ENCODE data around the gene COL4A1. TPM values are rescaled to one million over a fixed set of nuclear protein-coding genes. Genes with fewer than 3 reads are reported as not detected.

COL4A1 gene
- total and polyA plus RNA-seq, 4 donors, result 73.3 to 910 (median 472) TPM

- 3 to 4% methylated on average over 1 of the region's 1 CpG for WGBS, 2 donors
- intact Hi-C loops (cut with DNase I), result loop anchor here in 1 of 2 donors (5.0 kb wide), 1 partner anchor 68 kb away; the partner anchor contains the start of genes COL4A1 and COL4A2
Observed at GRCh38 chr13:110238818-110239195, 68.2 kb downstream of the COL4A1 start.

DNA sequence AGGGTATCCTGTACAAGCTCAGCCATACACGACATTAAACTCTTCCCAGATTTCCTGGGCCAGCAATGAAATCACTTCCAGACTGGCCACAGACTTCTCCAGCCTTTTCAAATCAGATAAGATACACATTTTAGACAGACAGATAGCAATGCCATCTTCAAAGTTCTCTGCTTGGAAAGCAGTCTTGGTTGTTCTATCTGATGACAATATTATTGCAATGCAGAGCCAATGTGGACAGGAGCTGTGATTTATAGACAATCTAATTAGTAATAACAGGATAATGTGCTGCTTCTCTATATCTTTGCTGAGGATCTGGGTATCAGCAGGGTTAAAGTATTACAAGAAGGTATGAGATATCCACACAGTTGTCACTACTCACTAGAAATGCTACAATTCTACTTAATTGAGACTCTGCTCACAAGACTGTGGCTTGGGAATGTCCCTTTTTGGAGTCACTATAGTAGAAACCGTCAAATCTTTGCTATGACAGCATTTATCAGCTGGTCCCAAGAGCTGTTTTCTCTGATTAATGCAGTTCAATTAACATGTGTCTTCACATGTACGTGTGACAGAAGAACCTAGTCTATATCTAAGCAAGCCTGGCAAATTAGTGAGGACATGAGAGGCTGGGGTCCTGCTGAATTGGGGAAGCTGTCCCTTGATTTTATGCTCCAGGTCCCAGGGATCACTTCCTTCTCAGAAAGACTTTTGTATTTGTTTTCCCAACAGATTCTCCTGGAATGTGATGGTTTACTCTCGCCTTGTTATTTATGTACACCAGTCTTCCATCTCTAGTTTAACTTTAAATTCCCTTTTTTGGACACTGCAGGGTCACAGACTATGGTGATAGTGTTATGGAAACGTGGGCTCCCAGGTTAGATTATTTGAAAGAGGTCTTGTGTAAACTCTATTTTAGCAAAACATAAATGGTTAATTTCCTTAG is 68.8 kb downstream of the COL4A1 start:
- Histone ChIP-seq H3K27me3 (ENCODE audit: control insufficient read depth in 1 of 2, insufficient read depth in 2 of 2, low read length in 1 of 2) (no peaks in the 10 kb centered on the region), H3K4me1 (ENCODE audit: control insufficient read depth in 1 of 2, insufficient read depth in 2 of 2, low read length in 2 of 2) (peaks cover 4 to 5% of the 10 kb centered on the region in 2 donors), H3K4me3 (ENCODE audit: low read length in 2 of 2) (no peak overlapping the region), H3K9me3 (ENCODE audit: control insufficient read depth, low read length) (no peaks in the 10 kb centered on the region), H3K27ac (ENCODE audit: low read depth in 1 of 2, low read length in 2 of 2) (peak overlapping the region; percentile 61 to 88), H3K36me3 (ENCODE audit: control insufficient read depth in 1 of 2, insufficient read depth in 2 of 2, low read length in 1 of 2) (no peaks in the 10 kb centered on the region)
- DNase-seq, result no peak
- no peak for ATAC-seq (ENCODE audit: low FRiP score)
- 17 to 18% methylated on average over 5 of the region's 5 CpGs for WGBS, 2 donors
- intact Hi-C loops (cut with DNase I), result loop anchor here in 1 of 2 donors (5.0 kb wide), 1 partner anchor 69 kb away; the partner anchor contains the start of genes COL4A1 and COL4A2

More at GRCh38 chr13:110238818-110239195, 68.2 kb downstream of the COL4A1 start:
- DNase-seq (no peak), ATAC-seq (ENCODE audit: low FRiP score) (no peak)
- Histone ChIP-seq H3K36me3 (ENCODE audit: control insufficient read depth in 1 of 2, insufficient read depth in 2 of 2, low read length in 1 of 2) (no peaks in the 10 kb centered on the region), H3K4me3 (ENCODE audit: low read length in 2 of 2) (no peak overlapping the region), H3K27me3 (ENCODE audit: control insufficient read depth in 1 of 2, insufficient read depth in 2 of 2, low read length in 1 of 2) (no peaks in the 10 kb centered on the region), H3K27ac (ENCODE audit: low read depth in 1 of 2, low read length in 2 of 2) (peak overlapping the region; percentile 37 to 88), H3K4me1 (ENCODE audit: control insufficient read depth in 1 of 2, insufficient read depth in 2 of 2, low read length in 2 of 2) (peaks cover 3 to 4% of the 10 kb centered on the region in 2 donors), H3K9me3 (ENCODE audit: control insufficient read depth, low read length) (no peaks in the 10 kb centered on the region)

- H3K9me3 ChIP-seq (ENCODE audit: control insufficient read depth, low read length), result no peaks in the 10 kb centered on the region
- ATAC-seq (ENCODE audit: low FRiP score), result peak; percentile 47
- DNase-seq, result peak in 1 of 2 donors; percentile 77
- 2 to 5% methylated on average over 11 of the region's 11 CpGs for WGBS, 2 donors
- intact Hi-C loops (cut with DNase I), result loop anchor here in 1 of 2 donors (5.0 kb wide), 1 partner anchor 70 kb away; the partner anchor contains the start of genes COL4A1 and COL4A2
- peaks cover 4 to 5% of the 10 kb centered on the region in 2 donors for H3K4me1 ChIP-seq (ENCODE audit: control insufficient read depth in 1 of 2, insufficient read depth in 2 of 2, low read length in 2 of 2)
- peak overlapping the region; percentile 61 to 88 for H3K27ac ChIP-seq (ENCODE audit: low read depth in 1 of 2, low read length in 2 of 2)
- no peaks in the 10 kb centered on the region for H3K36me3 ChIP-seq (ENCODE audit: control insufficient read depth in 1 of 2, insufficient read depth in 2 of 2, low read length in 1 of 2)
- H3K27me3 ChIP-seq (ENCODE audit: control insufficient read depth in 1 of 2, insufficient read depth in 2 of 2, low read length in 1 of 2), result no peaks in the 10 kb centered on the region
- no peak overlapping the region for H3K4me3 ChIP-seq (ENCODE audit: low read length in 2 of 2)
Observed at GRCh38 chr13:110236831-110237261, 70.1 kb downstream of the COL4A1 start.

GRCh38 chr13:110236431-110236830 is 70.5 kb downstream of the COL4A1 start:
- Histone ChIP-seq H3K4me3 (ENCODE audit: low read length in 2 of 2) (no peak overlapping the region), H3K36me3 (ENCODE audit: control insufficient read depth in 1 of 2, insufficient read depth in 2 of 2, low read length in 1 of 2) (no peaks in the 10 kb centered on the region), H3K4me1 (ENCODE audit: control insufficient read depth in 1 of 2, insufficient read depth in 2 of 2, low read length in 2 of 2) (peaks cover 4 to 5% of the 10 kb centered on the region in 2 donors), H3K27me3 (ENCODE audit: control insufficient read depth in 1 of 2, insufficient read depth in 2 of 2, low read length in 1 of 2) (no peaks in the 10 kb centered on the region), H3K27ac (ENCODE audit: low read depth in 1 of 2, low read length in 2 of 2) (peak overlapping the region; percentile 14 to 61), H3K9me3 (ENCODE audit: control insufficient read depth, low read length) (no peaks in the 10 kb centered on the region)
- intact Hi-C loops (cut with DNase I), result loop anchor here in 1 of 2 donors (5.0 kb wide), 1 partner anchor 71 kb away; the partner anchor contains the start of genes COL4A1 and COL4A2
- no peak for ATAC-seq (ENCODE audit: low FRiP score)
- DNase-seq, result no peak
- 62 to 72% methylated on average over 10 of the region's 10 CpGs for WGBS, 2 donors

GRCh38 chr13:110234532-110234931 is 72.4 kb downstream of the COL4A1 start:
- no peak overlapping the region for H3K4me3 ChIP-seq (ENCODE audit: low read length in 2 of 2)
- H3K4me1 ChIP-seq (ENCODE audit: control insufficient read depth in 1 of 2, insufficient read depth in 2 of 2, low read length in 2 of 2), result peaks cover 4 to 5% of the 10 kb centered on the region in 2 donors
- H3K27me3 ChIP-seq (ENCODE audit: control insufficient read depth in 1 of 2, insufficient read depth in 2 of 2, low read length in 1 of 2), result no peaks in the 10 kb centered on the region
- WGBS, 2 donors, result 91 to 92% methylated on average over 7 of the region's 7 CpGs
- H3K27ac ChIP-seq (ENCODE audit: low read depth in 1 of 2, low read length in 2 of 2), result no peak overlapping the region
- H3K9me3 ChIP-seq (ENCODE audit: control insufficient read depth, low read length), result no peaks in the 10 kb centered on the region
- no peaks in the 10 kb centered on the region for H3K36me3 ChIP-seq (ENCODE audit: control insufficient read depth in 1 of 2, insufficient read depth in 2 of 2, low read length in 1 of 2)
- DNase-seq, result no peak
- intact Hi-C loops (cut with DNase I), result loop anchor here in 1 of 2 donors (5.0 kb wide), 1 partner anchor 68 kb away; no protein-coding TSS in a partner anchor
- ATAC-seq (ENCODE audit: low FRiP score), result no peak

DNA sequence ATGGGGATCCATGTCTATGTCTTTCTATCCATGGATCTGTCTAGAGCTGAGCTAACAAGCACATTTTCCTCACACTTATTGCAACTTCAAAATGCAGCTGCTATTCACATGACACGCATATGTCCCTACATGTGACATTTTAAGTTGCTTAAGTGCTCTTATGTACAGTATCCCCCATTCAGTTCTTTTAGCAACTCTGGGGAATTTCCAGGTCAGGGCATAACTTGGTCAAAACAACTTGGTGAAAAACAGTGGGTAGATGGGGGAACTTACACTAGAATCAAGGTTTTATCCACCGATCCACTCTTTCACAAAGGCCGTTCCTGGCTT is 73.0 kb downstream of the COL4A1 start:
- DNase-seq (no peak), ATAC-seq (ENCODE audit: low FRiP score) (no peak)
- H3K4me1 ChIP-seq (ENCODE audit: control insufficient read depth in 1 of 2, insufficient read depth in 2 of 2, low read length in 2 of 2), result peaks cover 4 to 5% of the 10 kb centered on the region in 2 donors
- no peaks in the 10 kb centered on the region for H3K36me3 ChIP-seq (ENCODE audit: control insufficient read depth in 1 of 2, insufficient read depth in 2 of 2, low read length in 1 of 2)
- no peaks in the 10 kb centered on the region for H3K9me3 ChIP-seq (ENCODE audit: control insufficient read depth, low read length)
- H3K27me3 ChIP-seq (ENCODE audit: control insufficient read depth in 1 of 2, insufficient read depth in 2 of 2, low read length in 1 of 2), result no peaks in the 10 kb centered on the region
- intact Hi-C loops (cut with DNase I), result loop anchor here in 1 of 2 donors (5.0 kb wide), 1 partner anchor 68 kb away; no protein-coding TSS in a partner anchor
- H3K4me3 ChIP-seq (ENCODE audit: low read length in 2 of 2), result no peak overlapping the region
- 46 to 62% methylated on average over 3 of the region's 3 CpGs for WGBS, 2 donors
- peak overlapping the region in 1 of 2 donors; percentile 61 for H3K27ac ChIP-seq (ENCODE audit: low read depth in 1 of 2, low read length in 2 of 2)

GRCh38 chr13:110233181-110233950 is 73.6 kb downstream of the COL4A1 start:
- WGBS, 2 donors, result 3 to 12% methylated on average over 20 of the region's 20 CpGs
- H3K27ac ChIP-seq (ENCODE audit: low read depth in 1 of 2, low read length in 2 of 2), result peak overlapping the region in 1 of 2 donors; percentile 61
- H3K4me3 ChIP-seq (ENCODE audit: low read length in 2 of 2), result no peak overlapping the region

GRCh38 chr13:110232756-110233155 is 74.2 kb downstream of the COL4A1 start:
- peak overlapping the region in 1 of 2 donors; percentile 23 for H3K27ac ChIP-seq (ENCODE audit: low read depth in 1 of 2, low read length in 2 of 2)
- DNase-seq (peak in 1 of 2 donors; percentile 72), ATAC-seq (ENCODE audit: low FRiP score) (peak; percentile 44)
- H3K36me3 ChIP-seq (ENCODE audit: control insufficient read depth in 1 of 2, insufficient read depth in 2 of 2, low read length in 1 of 2), result no peaks in the 10 kb centered on the region
- no peaks in the 10 kb centered on the region for H3K27me3 ChIP-seq (ENCODE audit: control insufficient read depth in 1 of 2, insufficient read depth in 2 of 2, low read length in 1 of 2)
- H3K4me1 ChIP-seq (ENCODE audit: control insufficient read depth in 1 of 2, insufficient read depth in 2 of 2, low read length in 2 of 2), result peaks cover 4 to 5% of the 10 kb centered on the region in 2 donors
- intact Hi-C loops (cut with DNase I), result loop anchor here in 1 of 2 donors (5.0 kb wide), 1 partner anchor 70 kb away; no protein-coding TSS in a partner anchor
- 16 to 18% methylated on average over 11 of the region's 11 CpGs for WGBS, 2 donors
- H3K4me3 ChIP-seq (ENCODE audit: low read length in 2 of 2), result no peak overlapping the region
- H3K9me3 ChIP-seq (ENCODE audit: control insufficient read depth, low read length), result no peaks in the 10 kb centered on the region

More at GRCh38 chr13:110233181-110233950, 73.6 kb downstream of the COL4A1 start:
- H3K9me3 ChIP-seq (ENCODE audit: control insufficient read depth, low read length), result no peaks in the 10 kb centered on the region
- peak; percentile 74 to 75 for DNase-seq
- H3K27me3 ChIP-seq (ENCODE audit: control insufficient read depth in 1 of 2, insufficient read depth in 2 of 2, low read length in 1 of 2), result no peaks in the 10 kb centered on the region
- H3K4me1 ChIP-seq (ENCODE audit: control insufficient read depth in 1 of 2, insufficient read depth in 2 of 2, low read length in 2 of 2), result peaks cover 4 to 5% of the 10 kb centered on the region in 2 donors
- no peaks in the 10 kb centered on the region for H3K36me3 ChIP-seq (ENCODE audit: control insufficient read depth in 1 of 2, insufficient read depth in 2 of 2, low read length in 1 of 2)
- intact Hi-C loops (cut with DNase I), result loop anchor here in 1 of 2 donors (5.0 kb wide), 1 partner anchor 69 kb away; no protein-coding TSS in a partner anchor
- peak; percentile 72 for ATAC-seq (ENCODE audit: low FRiP score)

Measured in aorta (tissue), 5 donors.